ENCODE results near the gene CDH13. TPM values are rescaled to one million over a fixed set of nuclear protein-coding genes. Genes with fewer than 3 reads are reported as not detected.

Gene CDH13
- total RNA-seq, 3 donors from 2014 or later = 4.9 to 11.2 (median 9.8) TPM

DNA sequence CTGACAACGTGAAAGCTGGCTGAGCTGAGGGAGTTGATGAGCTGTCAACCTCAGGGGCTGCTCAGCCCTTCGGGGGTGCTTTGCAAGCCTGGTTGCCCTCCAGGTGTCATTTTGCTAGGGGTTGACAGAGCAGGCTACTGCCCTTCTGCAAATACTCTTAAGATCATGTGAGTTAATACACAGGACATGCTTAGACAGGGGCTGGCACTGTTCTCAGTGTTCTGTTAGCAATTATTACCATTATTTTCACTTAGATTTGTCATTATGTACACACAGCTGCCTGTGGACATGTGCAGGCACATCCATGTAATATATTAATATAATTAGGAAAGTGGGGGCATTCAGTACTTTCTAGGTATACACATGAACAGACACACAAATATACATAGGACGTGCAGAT is 626.8 kb downstream of the CDH13 start:
- H3K36me3 ChIP-seq (ENCODE audit: low read depth) = no peaks in the 10 kb centered on the region
- intact Hi-C loops (cut with DNase I, micrococcal nuclease) = no loop called here
- TF ChIP-seq, protein P1, sequence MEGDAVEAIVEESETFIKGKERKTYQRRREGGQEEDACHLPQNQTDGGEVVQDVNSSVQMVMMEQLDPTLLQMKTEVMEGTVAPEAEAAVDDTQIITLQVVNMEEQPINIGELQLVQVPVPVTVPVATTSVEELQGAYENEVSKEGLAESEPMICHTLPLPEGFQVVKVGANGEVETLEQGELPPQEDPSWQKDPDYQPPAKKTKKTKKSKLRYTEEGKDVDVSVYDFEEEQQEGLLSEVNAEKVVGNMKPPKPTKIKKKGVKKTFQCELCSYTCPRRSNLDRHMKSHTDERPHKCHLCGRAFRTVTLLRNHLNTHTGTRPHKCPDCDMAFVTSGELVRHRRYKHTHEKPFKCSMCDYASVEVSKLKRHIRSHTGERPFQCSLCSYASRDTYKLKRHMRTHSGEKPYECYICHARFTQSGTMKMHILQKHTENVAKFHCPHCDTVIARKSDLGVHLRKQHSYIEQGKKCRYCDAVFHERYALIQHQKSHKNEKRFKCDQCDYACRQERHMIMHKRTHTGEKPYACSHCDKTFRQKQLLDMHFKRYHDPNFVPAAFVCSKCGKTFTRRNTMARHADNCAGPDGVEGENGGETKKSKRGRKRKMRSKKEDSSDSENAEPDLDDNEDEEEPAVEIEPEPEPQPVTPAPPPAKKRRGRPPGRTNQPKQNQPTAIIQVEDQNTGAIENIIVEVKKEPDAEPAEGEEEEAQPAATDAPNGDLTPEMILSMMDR (IDR thresholded peaks at IDR 0.05) = no peak
- ATAC-seq = no peak
- no peaks in the 10 kb centered on the region for H3K9me3 ChIP-seq
- DNase-seq = no peak
- no peaks in the 10 kb centered on the region for H3K4me1 ChIP-seq (ENCODE audit: low read depth)
- no peak overlapping the region for H3K4me3 ChIP-seq

DNA sequence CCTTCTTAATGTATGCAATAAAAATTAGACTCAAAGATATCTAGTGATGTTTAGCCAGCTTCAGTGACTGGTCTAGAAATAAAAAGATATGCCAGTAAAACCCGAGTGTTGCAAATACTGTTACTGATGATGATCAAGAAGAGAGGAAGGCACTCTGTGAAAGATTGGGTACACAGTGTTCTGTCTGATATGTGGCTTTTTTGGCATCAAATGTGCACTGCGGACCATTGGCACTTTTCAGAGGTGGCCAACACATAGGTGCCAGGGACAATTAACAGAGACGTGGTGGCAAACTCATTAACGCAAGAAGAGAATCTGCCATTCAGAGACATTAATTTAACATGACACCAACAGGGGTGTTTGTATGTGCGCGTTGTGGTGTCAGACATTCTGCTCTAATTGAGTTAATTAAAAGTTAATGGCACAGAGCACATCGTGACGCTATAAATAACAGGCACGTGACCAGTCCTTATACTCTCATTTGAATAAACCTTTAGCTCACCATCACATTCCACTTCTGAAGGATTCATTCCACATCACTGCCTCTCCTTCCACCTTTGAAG is 631.7 kb downstream of the CDH13 start:
- no peak for DNase-seq
- ATAC-seq = no peak
- Histone ChIP-seq H3K4me1 (ENCODE audit: low read depth) (no peaks in the 10 kb centered on the region), H3K4me3 (no peak overlapping the region), H3K36me3 (ENCODE audit: low read depth) (no peaks in the 10 kb centered on the region), H3K9me3 (no peaks in the 10 kb centered on the region)
- intact Hi-C loops (cut with DNase I, micrococcal nuclease) = no loop called here
- TF ChIP-seq, protein P1 (IDR thresholded peaks at IDR 0.05) = no peak

DNA sequence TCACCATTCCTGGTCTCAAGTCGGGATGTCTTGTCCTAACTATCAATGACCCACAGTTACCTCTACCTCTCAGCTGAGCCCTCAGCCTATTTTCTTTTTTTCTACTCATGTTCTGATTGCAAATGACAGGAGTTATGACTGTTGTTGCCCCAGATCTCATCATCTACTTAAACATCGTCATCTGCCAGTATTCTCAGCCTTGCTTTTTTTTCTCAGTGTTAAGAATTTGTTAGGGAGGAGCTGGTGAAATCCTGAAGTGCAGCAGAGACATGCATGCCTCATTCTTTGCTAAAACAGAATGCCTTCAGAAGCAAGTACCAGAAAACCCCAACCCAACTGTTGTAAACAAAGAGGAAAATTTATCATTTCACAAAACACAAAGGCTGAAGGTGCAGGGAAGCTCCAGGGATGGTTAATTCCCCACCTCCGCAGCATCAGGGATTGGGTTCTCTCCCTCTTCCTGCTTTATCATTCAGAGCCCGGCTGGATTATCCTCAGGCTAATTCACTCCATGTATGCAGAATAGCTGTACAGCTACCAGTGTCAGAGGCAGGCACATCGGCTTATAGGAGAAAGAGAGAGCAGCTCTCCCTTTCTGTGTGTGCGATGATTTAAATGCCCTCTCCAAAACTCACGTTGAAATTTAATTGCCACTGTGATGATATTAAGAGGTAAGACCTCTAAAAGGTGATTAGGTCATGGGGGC is 640.2 kb downstream of the CDH13 start:
- DNase-seq (no peak), ATAC-seq (no peak)
- Histone ChIP-seq H3K36me3 (ENCODE audit: low read depth) (no peaks in the 10 kb centered on the region), H3K9me3 (no peaks in the 10 kb centered on the region), H3K4me1 (ENCODE audit: low read depth) (no peaks in the 10 kb centered on the region), H3K4me3 (no peak overlapping the region)
- intact Hi-C loops (cut with DNase I, micrococcal nuclease) = no loop called here
- TF ChIP-seq, protein P1 (IDR thresholded peaks at IDR 0.05) = no peak

DNA sequence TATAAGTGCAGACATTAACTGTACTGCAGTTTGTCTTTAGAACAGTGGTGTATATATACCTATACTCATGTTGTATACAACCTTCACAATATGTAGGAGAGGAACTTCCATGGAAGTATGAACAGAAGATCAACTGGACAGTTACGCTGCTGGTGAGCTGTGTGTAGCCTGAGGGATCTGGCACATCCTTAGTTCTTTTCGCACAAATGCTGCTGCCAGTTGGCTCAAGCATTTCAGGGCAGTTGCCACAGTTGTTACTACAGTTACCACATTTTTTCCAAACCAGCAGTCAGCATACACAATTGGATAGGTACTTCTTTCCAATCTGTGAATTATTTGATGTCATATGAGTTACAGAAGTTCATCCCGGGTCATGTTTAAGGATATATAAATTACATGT is 641.4 kb downstream of the CDH13 start:
- H3K4me3 ChIP-seq = no peak overlapping the region
- DNase-seq = no peak
- ATAC-seq = no peak
- TF ChIP-seq, protein P1 (IDR thresholded peaks at IDR 0.05) = no peak
- intact Hi-C loops (cut with DNase I, micrococcal nuclease) = no loop called here
- no peaks in the 10 kb centered on the region for H3K9me3 ChIP-seq
- H3K36me3 ChIP-seq (ENCODE audit: low read depth) = no peaks in the 10 kb centered on the region
- H3K4me1 ChIP-seq (ENCODE audit: low read depth) = no peaks in the 10 kb centered on the region

DNA sequence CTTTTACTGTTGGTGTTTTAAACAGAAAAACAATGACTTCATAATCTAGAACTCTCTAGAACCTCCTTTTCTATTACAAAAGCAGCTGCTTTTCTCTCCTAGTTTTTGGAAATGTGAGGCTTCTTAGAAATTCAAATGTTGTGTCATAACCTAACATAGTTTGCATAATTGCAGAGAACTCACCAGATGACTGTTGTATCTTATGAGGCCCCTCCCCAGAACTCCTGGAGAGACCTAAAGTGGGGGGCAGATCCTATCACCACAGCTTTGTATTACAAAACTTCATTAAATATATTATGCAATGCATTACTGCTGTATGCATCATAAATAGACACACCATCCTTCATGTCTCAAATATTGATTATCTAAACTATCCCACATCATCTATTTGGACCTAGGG is 642.3 kb downstream of the CDH13 start:
- Histone ChIP-seq H3K4me1 (ENCODE audit: low read depth) (no peaks in the 10 kb centered on the region), H3K9me3 (no peaks in the 10 kb centered on the region), H3K36me3 (ENCODE audit: low read depth) (no peaks in the 10 kb centered on the region), H3K4me3 (no peak overlapping the region)
- DNase-seq (no peak), ATAC-seq (no peak)
- TF ChIP-seq, protein P1 (IDR thresholded peaks at IDR 0.05) = no peak
- intact Hi-C loops (cut with DNase I, micrococcal nuclease) = no loop called here

Data from mucosa of descending colon (tissue), 3 donors.